HepG2 (cell line): ENCODE data around the gene ADAMTSL3. TPM values are rescaled to one million over a fixed set of nuclear protein-coding genes. Genes with fewer than 3 reads are reported as not detected.

ENCODE experiments used
- ATAC-seq: fragments of 200-7000 bp; cut with Tn5 transposase; 3 replicates; pipeline ENCODE4 v1.9.1; 2020; ENCODE audit warnings: mild to moderate bottlenecking, moderate library complexity
- BruUV-seq: library from RNA; stranded (reverse); fragments of 400-500 nt; replicated peaks from 2 replicates; lab custom pipeline; 2021; lab: Mats Ljungman, UMichigan
- CTCF ChIA-PET: fragments of 300-600 bp; formaldehyde crosslinking; extraction: SDS; loops from one replicate; lab custom pipeline; 2021; ENCODE audit warnings: low total read pairs, inconsistent platforms, low intra/inter-chr PET ratio; lab: Yijun Ruan, JAX
- POLR2A ChIA-PET: fragments of 350-600 bp; sonication (Branson Sonifier 250); formaldehyde crosslinking; loops from one replicate; lab custom pipeline; 2020; ENCODE audit warnings: antibody characterized with exemption, inconsistent platforms; lab: Yijun Ruan, JAX
- DNase-seq: peaks from one replicate; pipeline ENCODE4 v3.0.0-alpha.2; 2015; ENCODE audit warnings: low spot score
- FAIRE-seq: peaks from 3 replicates; lab custom pipeline; 2011; peaks lifted over from hg19 to GRCh38; lab: Jason Lieb, UNC
- H2AFZ ChIP-seq: one replicate; pipeline ENCODE4 v1.6.1; 2011; ENCODE audit warnings: low read length, inconsistent platforms
- H3K27ac ChIP-seq: fragments of 300-600 bp; 3 replicates; pipeline ENCODE4 v1.8.0; 2011; ENCODE audit warnings: mixed run types, mild to moderate bottlenecking, mixed read lengths, low read length, inconsistent platforms; ENCODE audit not compliant: insufficient read depth; ENCODE audit errors: extremely low read length
- H3K27me3 ChIP-seq, 2 experiments: fragments of 200-600 bp in 1 of 2; 2 replicates in 1 of 2; 3 replicates in 1 of 2; pipeline versions ENCODE4 v1.6.0 to v1.8.0; 2011; ENCODE audit warnings: low read length in 2 of 2, mild to moderate bottlenecking in 2 of 2, moderate library complexity in 2 of 2, inconsistent platforms in 1 of 2; ENCODE audit not compliant: insufficient read depth in 2 of 2, control insufficient read depth in 1 of 2
- H3K36me3 ChIP-seq, 2 experiments: fragments of 200-600 bp in 1 of 2; replicated peaks in 1 of 2; 2 replicates in 1 of 2; 3 replicates in 1 of 2; pipeline versions ENCODE4 v1.5.1 to v1.8.0; 2011; ENCODE audit warnings: low read length in 2 of 2, inconsistent platforms in 1 of 2; ENCODE audit not compliant: insufficient read depth in 2 of 2, control insufficient read depth in 1 of 2
- H3K4me1 ChIP-seq: 2 replicates; pipeline ENCODE4 v1.5.1; 2012; ENCODE audit warnings: low read length, inconsistent platforms; ENCODE audit not compliant: insufficient read depth
- H3K4me2 ChIP-seq: 2 replicates; pipeline ENCODE4 v1.6.0; 2011; ENCODE audit warnings: low read depth, low read length, inconsistent platforms
- H3K4me3 ChIP-seq, 3 experiments: fragments of 200-600 bp in 1 of 3; sonication (generic), shearing (Covaris generic) in 1 of 3; replicated peaks in 1 of 3; 2 replicates each; pipeline ENCODE4 v1.5.1; 2011 to 2016; ENCODE audit warnings: low read length in 3 of 3, inconsistent platforms in 2 of 3, low read depth in 2 of 3, mild to moderate bottlenecking in 2 of 3, control low read depth in 1 of 3, mixed read lengths in 1 of 3; ENCODE audit not compliant: insufficient read depth in 1 of 3
- H3K79me2 ChIP-seq: one replicate; pipeline ENCODE4 v1.6.1; 2011; ENCODE audit warnings: low read length, inconsistent platforms; ENCODE audit not compliant: insufficient read depth
- H3K9ac ChIP-seq: 2 replicates; pipeline ENCODE4 v1.6.0; 2011; ENCODE audit warnings: mild to moderate bottlenecking, low read depth, low read length, inconsistent platforms; ENCODE audit not compliant: insufficient read depth
- H3K9me3 ChIP-seq: 2 replicates; pipeline ENCODE4 v1.5.1; 2012; ENCODE audit warnings: mild to moderate bottlenecking, low read length
- H4K20me1 ChIP-seq: 2 replicates; pipeline ENCODE4 v1.6.0; 2011; ENCODE audit warnings: inconsistent platforms, mild to moderate bottlenecking, low read length, moderate library complexity; ENCODE audit not compliant: insufficient read depth
- CTCF ChIP-seq: sonication (generic); formaldehyde crosslinking; IDR thresholded peaks from 2 replicates; pipeline ENCODE4 v1.5.0; 2020; ENCODE audit warnings: mild to moderate bottlenecking, missing genetic modification reagents, moderate library complexity
- HIVEP1 ChIP-seq: sonication (generic); formaldehyde crosslinking; IDR thresholded peaks from 2 replicates; pipeline ENCODE4 v1.4.0; 2020; ENCODE audit warnings: mild to moderate bottlenecking, missing genetic modification reagents
- IKZF1 ChIP-seq: fragments of 450-650 bp; IDR thresholded peaks from 2 replicates; pipeline ENCODE4 v1.7.1; 2016
- THAP11 ChIP-seq: IDR thresholded peaks from 2 replicates; pipeline ENCODE4 v1.6.1; 2016; ENCODE audit warnings: missing biosample characterization, missing genetic modification reagents
- TIGD3 ChIP-seq: sonication (generic); formaldehyde crosslinking; IDR thresholded peaks from 2 replicates; pipeline ENCODE4 v1.5.1; 2020; ENCODE audit warnings: mild to moderate bottlenecking, missing genetic modification reagents, borderline replicate concordance
- ZBTB21 ChIP-seq: sonication (generic); formaldehyde crosslinking; IDR thresholded peaks from 2 replicates; pipeline ENCODE4 v1.4.0; 2020; ENCODE audit warnings: missing genetic modification reagents
- ZNF512B ChIP-seq: sonication (generic); formaldehyde crosslinking; IDR thresholded peaks from 2 replicates; pipeline ENCODE4 v1.5.1; 2020; ENCODE audit warnings: missing genetic modification reagents, mild to moderate bottlenecking, borderline replicate concordance
- WGBS: methylation state at CpG from one replicate; pipeline ENCODE4 v1.1.6; 2017; ENCODE audit warnings: low lambda C conversion rate; 5-methylcytosine and 5-hydroxymethylcytosine counted together
- in situ Hi-C: cut with HindIII; loops from 2 replicates; pipeline ENCODE4 v1.10.0; 2017; ENCODE audit warnings: low pct_unique_long_range_greater_than_20kb; ENCODE audit not compliant: extremely low pct_ligation_motif_present
- intact Hi-C: fragments of 100-400 bp; cut with micrococcal nuclease; formaldehyde crosslinking; loops from one replicate; pipeline ENCODE4 v1.10.0; 2022; ENCODE audit not compliant: unreplicated experiment
- polyA plus RNA-seq, 8 experiments: library from polyadenylated mRNA; depleted of rRNA in 3 of 8; stranded (reverse) in 7 of 8; unstranded in 1 of 8; fragments of >200 nt; fragmentation: Illumina TruSeq in 4 of 8; extraction: Trizol in 4 of 8; gene quantifications; 2 replicates each; pipeline versions ENCODE4 v1.2.1 to v1.2.3, GENCODE V29; 2011 to 2016; ENCODE audit warnings: low read depth in 4 of 8, missing spikeins in 1 of 8, mixed read lengths in 1 of 8; ENCODE audit not compliant: insufficient read depth in 1 of 8
- total RNA-seq, 5 experiments: library from RNA; depleted of rRNA; stranded (reverse); fragments of >200 nt; fragmentation: Illumina TruSeq; extraction: Trizol; gene quantifications; 2 replicates each; pipeline ENCODE4 v1.2.3, GENCODE V29; 2016; ENCODE audit warnings: low read depth in 1 of 5

ADAMTSL3 gene
- total and polyA plus RNA-seq, 2 of the 13 experiments (the other 11 are each of a cell fraction or from before 2014, with no cell fraction given): 0.04 to 0.09 TPM

- 17% methylated on average over 3 of the region's 3 CpGs for WGBS
- in situ Hi-C loops (loop anchor here (25.0 kb wide), 1 partner anchor 472 kb away; no protein-coding TSS in a partner anchor), intact Hi-C loops (no loop called here)
- BruUV-seq: no TSS peak
- POLR2A ChIA-PET: no interaction called here
- Histone ChIP-seq H3K79me2 (no peaks in the 10 kb centered on the region), H3K9ac (no peak overlapping the region), H3K27ac (no peak overlapping the region), H3K4me1 (no peaks in the 10 kb centered on the region), H3K4me2 (no peak overlapping the region), H2AFZ (no peak overlapping the region), H3K27me3 (no peaks in the 10 kb centered on the region), H3K36me3 (no peaks in the 10 kb centered on the region), H3K4me3 (no peak overlapping the region), H4K20me1 (no peaks in the 10 kb centered on the region), H3K9me3 (no peaks in the 10 kb centered on the region)
- DNase-seq (no peak), ATAC-seq (no peak), FAIRE-seq (no peak)
- CTCF ChIA-PET: interaction anchor here (1.6 kb wide), 1 partner anchor 299 kb away, joined by 8 read pairs; no protein-coding TSS in a partner anchor
- TF ChIP-seq TIGD3 (CRISPR knock-in tag) (no peak), HIVEP1 (CRISPR knock-in tag) (no peak), THAP11 (no peak)
Measured at GRCh38 chr15:84033793-84034553, 380.1 kb downstream of the ADAMTSL3 start.

- CTCF ChIA-PET: interaction anchor here (1.6 kb wide), 1 partner anchor 300 kb away, joined by 8 read pairs; no protein-coding TSS in a partner anchor
- H3K79me2 ChIP-seq: no peaks in the 10 kb centered on the region
- H4K20me1 ChIP-seq: no peaks in the 10 kb centered on the region
- ATAC-seq (peak; percentile 64; the same call in 1 of the 3 replicates), DNase-seq (no peak), FAIRE-seq (no peak)
- intact Hi-C loops: no loop called here
- no peak overlapping the region for H2AFZ ChIP-seq
- no TSS peak for BruUV-seq
- no peak overlapping the region for H3K4me3 ChIP-seq
- H3K4me2 ChIP-seq: no peak overlapping the region
- no peak overlapping the region for H3K27ac ChIP-seq
- no peak overlapping the region for H3K9ac ChIP-seq
- no peaks in the 10 kb centered on the region for H3K9me3 ChIP-seq
- 8% methylated on average over 3 of the region's 3 CpGs for WGBS
- POLR2A ChIA-PET: no interaction called here
- no peak for TF ChIP-seq ZNF512B
- TF ChIP-seq ZBTB21 (CRISPR knock-in tag): no peak
- peak; percentile 38; the same call in 1 of the 2 replicates for TF ChIP-seq CTCF
- TF ChIP-seq IKZF1: no peak
- in situ Hi-C loops: loop anchor here (25.0 kb wide), 1 partner anchor 472 kb away; no protein-coding TSS in a partner anchor
- H3K27me3 ChIP-seq: no peaks in the 10 kb centered on the region
- H3K36me3 ChIP-seq: no peaks in the 10 kb centered on the region
- no peaks in the 10 kb centered on the region for H3K4me1 ChIP-seq
Measured at GRCh38 chr15:84034578-84035398, 380.9 kb downstream of the ADAMTSL3 start.
